ENCODE measurements around the gene GRID1.

DNA sequence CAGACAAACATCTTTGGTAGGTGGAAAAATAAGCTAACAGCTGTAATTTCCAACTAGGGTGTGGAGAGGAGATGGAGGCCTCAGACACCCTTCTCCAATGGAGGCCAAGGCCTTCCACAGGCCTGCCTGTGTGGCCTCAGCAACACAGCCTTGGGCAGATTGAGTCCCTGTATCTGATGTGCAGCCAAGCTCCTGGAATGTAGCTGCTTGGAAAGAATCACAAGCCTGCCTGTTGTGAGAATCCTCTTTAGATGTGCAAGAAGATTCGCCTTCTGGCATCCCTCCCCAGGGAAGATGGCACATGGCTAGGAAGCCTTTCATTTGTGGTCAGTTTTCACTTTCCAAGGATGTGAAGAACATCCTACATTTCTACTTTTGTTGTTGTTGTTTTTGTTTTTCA, 684.0 kb downstream of the GRID1 start:
- TF ChIP-seq, protein P1, sequence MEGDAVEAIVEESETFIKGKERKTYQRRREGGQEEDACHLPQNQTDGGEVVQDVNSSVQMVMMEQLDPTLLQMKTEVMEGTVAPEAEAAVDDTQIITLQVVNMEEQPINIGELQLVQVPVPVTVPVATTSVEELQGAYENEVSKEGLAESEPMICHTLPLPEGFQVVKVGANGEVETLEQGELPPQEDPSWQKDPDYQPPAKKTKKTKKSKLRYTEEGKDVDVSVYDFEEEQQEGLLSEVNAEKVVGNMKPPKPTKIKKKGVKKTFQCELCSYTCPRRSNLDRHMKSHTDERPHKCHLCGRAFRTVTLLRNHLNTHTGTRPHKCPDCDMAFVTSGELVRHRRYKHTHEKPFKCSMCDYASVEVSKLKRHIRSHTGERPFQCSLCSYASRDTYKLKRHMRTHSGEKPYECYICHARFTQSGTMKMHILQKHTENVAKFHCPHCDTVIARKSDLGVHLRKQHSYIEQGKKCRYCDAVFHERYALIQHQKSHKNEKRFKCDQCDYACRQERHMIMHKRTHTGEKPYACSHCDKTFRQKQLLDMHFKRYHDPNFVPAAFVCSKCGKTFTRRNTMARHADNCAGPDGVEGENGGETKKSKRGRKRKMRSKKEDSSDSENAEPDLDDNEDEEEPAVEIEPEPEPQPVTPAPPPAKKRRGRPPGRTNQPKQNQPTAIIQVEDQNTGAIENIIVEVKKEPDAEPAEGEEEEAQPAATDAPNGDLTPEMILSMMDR (IDR thresholded peaks at IDR 0.05; ENCODE audit: low read length) = no peak
- TF ChIP-seq EZH2 (optimal IDR thresholded peaks at IDR 0.05; ENCODE audit: low read depth, low read length) (no peak), EZH2phosphoT487 (IDR thresholded peaks at IDR 0.05; ENCODE audit: low read length) (no peak)
